Muscle layer of duodenum (tissue), 2 donors: ENCODE results near the gene ZFAND3.

ENCODE experiments used
- H3K27ac ChIP-seq: one replicate; pipeline ENCODE4 v1.7.0; 2013; ENCODE audit warnings: mild to moderate bottlenecking, low read length
- H3K27me3 ChIP-seq: one replicate; pipeline ENCODE4 v1.7.0; 2013; ENCODE audit warnings: low read depth, mild to moderate bottlenecking, control low read depth, low read length
- H3K36me3 ChIP-seq, 2 donors: one replicate each; pipeline ENCODE4 v1.7.0; 2013; ENCODE audit warnings: low read length in 2 of 2, control low read depth in 1 of 2, mild to moderate bottlenecking in 1 of 2; ENCODE audit not compliant: insufficient read depth in 2 of 2, control insufficient read depth in 1 of 2
- H3K4me1 ChIP-seq, 2 donors: one replicate each; pipeline ENCODE4 v1.7.0; 2013; ENCODE audit warnings: low read length in 2 of 2, mild to moderate bottlenecking in 2 of 2, control low read depth in 1 of 2, moderate library complexity in 1 of 2; ENCODE audit not compliant: insufficient read depth in 2 of 2, control insufficient read depth in 1 of 2
- H3K4me3 ChIP-seq, 2 donors: one replicate each; pipeline ENCODE4 v1.7.0; 2013; ENCODE audit warnings: low read length in 2 of 2, low read depth in 1 of 2, mild to moderate bottlenecking in 1 of 2
- H3K9me3 ChIP-seq, 2 donors: one replicate each; pipeline ENCODE4 v1.7.0; 2013; ENCODE audit warnings: low read length in 2 of 2, control low read depth in 1 of 2, mild to moderate bottlenecking in 1 of 2; ENCODE audit not compliant: control insufficient read depth in 1 of 2
- donor health status: healthy.

ZFAND3 gene

DNA sequence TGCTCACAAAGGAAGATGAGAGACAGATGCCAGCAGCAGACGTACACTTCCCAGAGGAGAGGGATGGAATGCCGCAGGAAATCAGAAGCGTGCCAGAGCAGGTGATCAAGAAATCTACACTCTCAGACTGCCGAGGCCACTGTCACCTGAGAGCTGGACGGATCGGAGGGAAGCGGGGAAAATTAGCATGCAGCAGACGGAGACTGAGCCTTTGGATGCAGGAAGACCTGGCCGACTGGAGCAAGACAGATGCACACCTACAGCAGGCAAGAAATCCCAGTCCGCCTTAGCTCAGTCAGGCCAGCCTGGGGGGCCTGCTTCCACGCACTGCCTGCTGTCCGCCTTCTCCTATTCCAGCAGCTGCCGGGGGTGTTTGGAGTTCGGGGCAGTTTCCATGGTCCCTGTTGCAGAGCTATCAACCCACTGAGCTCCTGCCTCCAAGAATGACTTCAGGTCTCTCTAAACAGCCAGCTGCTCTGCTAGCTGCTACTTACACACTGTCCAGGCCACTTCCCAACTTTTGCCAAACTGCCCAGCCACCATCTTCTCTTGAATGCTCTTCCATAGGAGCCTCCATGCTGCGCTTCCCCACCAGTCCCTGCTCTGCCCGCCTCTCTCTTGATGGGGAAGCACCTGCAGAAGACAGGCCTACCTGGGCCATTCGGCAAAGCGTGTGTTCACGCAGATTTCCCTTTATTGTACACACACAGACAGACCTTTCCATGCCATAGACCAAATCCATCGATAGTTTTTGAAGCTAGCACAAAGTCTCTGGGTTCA is 368.5 kb downstream of the ZFAND3 start:
- H3K4me3 ChIP-seq: no peak overlapping the region

GRCh38 chr6:38188677-38189335 is 369.3 kb downstream of the ZFAND3 start:
- H3K9me3 ChIP-seq: no peaks in the 10 kb centered on the region
- H3K27ac ChIP-seq: no peak overlapping the region
- no peaks in the 10 kb centered on the region for H3K4me1 ChIP-seq
- no peaks in the 10 kb centered on the region for H3K36me3 ChIP-seq
- H3K27me3 ChIP-seq: no peaks in the 10 kb centered on the region
- no peak overlapping the region for H3K4me3 ChIP-seq

More for the DNA sequence above, 368.5 kb downstream of the ZFAND3 start:
- H3K4me1 ChIP-seq: no peaks in the 10 kb centered on the region
- H3K27ac ChIP-seq: no peak overlapping the region
- H3K36me3 ChIP-seq: no peaks in the 10 kb centered on the region
- no peaks in the 10 kb centered on the region for H3K27me3 ChIP-seq
- H3K9me3 ChIP-seq: no peaks in the 10 kb centered on the region

- H3K36me3 ChIP-seq: no peaks in the 10 kb centered on the region
- H3K4me1 ChIP-seq: no peaks in the 10 kb centered on the region
- no peak overlapping the region for H3K4me3 ChIP-seq
- no peaks in the 10 kb centered on the region for H3K9me3 ChIP-seq
- H3K27me3 ChIP-seq: no peaks in the 10 kb centered on the region
- no peak overlapping the region for H3K27ac ChIP-seq
These were observed 371.9 kb downstream of the ZFAND3 start for GRCh38 chr6:38191418-38191817.

DNA sequence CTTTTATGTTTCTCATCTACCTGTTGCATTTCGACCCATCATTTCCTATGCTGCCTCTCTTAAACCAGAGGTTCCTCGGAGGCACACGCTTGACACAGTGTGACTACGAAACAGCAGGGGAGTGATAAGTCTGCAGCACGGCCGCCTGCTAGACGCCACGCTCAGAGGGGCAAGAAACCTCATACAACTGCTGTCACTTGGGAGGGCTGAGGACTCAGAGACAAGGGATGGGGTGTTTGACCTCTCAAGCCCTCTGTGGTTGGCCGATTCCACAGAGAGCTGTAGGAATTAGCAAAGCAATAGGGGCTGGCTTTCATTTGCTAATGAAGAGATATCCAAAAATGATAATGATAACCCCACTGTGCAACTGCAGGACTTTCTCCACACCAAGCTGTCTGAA is 372.5 kb downstream of the ZFAND3 start:
- Histone ChIP-seq H3K27me3 (no peaks in the 10 kb centered on the region), H3K4me3 (no peak overlapping the region), H3K36me3 (no peaks in the 10 kb centered on the region), H3K4me1 (no peaks in the 10 kb centered on the region), H3K9me3 (no peaks in the 10 kb centered on the region), H3K27ac (no peak overlapping the region)

DNA sequence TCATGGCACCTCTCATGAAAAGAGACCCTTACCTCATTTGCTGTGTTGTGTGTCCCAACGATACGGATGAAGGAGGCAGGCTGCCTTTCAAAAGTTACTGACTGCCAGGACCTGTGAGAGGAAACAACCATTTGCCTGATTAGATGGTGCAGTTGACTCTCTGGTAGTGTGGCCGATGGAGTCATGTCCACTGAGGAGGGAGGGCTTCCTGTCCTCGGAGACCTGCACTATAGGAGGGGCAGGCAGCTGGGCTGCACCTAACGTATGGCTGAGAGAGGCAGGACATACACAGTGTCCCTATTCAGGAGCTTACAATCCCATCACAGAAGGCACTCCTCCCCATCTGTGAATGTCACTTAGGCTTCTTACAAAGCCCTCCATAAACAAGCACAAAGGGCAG is 373.0 kb downstream of the ZFAND3 start:
- Histone ChIP-seq H3K27me3 (no peaks in the 10 kb centered on the region), H3K4me3 (no peak overlapping the region), H3K36me3 (no peaks in the 10 kb centered on the region), H3K27ac (no peak overlapping the region), H3K4me1 (no peaks in the 10 kb centered on the region), H3K9me3 (no peaks in the 10 kb centered on the region)

DNA sequence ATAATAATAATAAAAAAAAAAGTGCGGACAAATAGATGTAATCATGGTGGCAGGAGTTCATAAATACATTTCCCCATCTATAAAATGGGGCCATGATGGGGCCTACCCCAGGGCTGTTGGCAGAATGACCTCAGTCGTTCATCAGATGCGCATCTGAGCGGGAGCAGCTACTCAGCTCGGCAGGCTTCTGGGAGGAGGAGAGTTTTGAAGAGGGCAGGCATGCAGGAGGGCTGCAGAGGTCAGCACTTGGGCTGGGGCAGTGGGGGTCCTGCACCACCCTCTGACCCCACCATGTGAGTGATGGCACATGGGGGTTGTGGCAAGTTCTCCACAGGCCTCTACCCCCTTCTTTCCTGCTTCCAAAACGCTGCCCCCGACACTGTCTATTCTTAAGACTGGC is 373.5 kb downstream of the ZFAND3 start:
- Histone ChIP-seq H3K27me3 (no peaks in the 10 kb centered on the region), H3K9me3 (no peaks in the 10 kb centered on the region), H3K27ac (no peak overlapping the region), H3K36me3 (no peaks in the 10 kb centered on the region), H3K4me3 (no peak overlapping the region), H3K4me1 (no peaks in the 10 kb centered on the region)

GRCh38 chr6:38193481-38194281 is 374.2 kb downstream of the ZFAND3 start:
- no peaks in the 10 kb centered on the region for H3K36me3 ChIP-seq
- no peak overlapping the region for H3K4me3 ChIP-seq
- no peaks in the 10 kb centered on the region for H3K4me1 ChIP-seq
- no peak overlapping the region for H3K27ac ChIP-seq
- H3K27me3 ChIP-seq: no peaks in the 10 kb centered on the region
- H3K9me3 ChIP-seq: no peaks in the 10 kb centered on the region

DNA sequence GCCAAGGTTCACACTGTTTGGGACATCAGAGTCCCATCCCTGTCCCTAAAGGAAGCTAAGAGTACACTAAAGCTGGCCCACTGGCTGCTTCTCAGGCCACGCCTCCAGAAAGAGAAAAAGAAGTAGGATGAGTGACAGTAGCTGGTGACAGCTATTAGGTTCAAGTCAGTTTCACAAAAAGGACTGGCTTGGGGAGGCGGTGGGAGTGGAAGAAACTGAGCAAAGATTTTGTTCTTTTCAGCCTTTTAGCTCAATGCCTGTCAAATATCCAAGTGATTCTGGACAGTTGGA is 374.7 kb downstream of the ZFAND3 start:
- no peak overlapping the region for H3K4me3 ChIP-seq
- no peak overlapping the region for H3K27ac ChIP-seq
- no peaks in the 10 kb centered on the region for H3K4me1 ChIP-seq
- H3K27me3 ChIP-seq: no peaks in the 10 kb centered on the region
- no peaks in the 10 kb centered on the region for H3K36me3 ChIP-seq
- H3K9me3 ChIP-seq: no peaks in the 10 kb centered on the region

DNA sequence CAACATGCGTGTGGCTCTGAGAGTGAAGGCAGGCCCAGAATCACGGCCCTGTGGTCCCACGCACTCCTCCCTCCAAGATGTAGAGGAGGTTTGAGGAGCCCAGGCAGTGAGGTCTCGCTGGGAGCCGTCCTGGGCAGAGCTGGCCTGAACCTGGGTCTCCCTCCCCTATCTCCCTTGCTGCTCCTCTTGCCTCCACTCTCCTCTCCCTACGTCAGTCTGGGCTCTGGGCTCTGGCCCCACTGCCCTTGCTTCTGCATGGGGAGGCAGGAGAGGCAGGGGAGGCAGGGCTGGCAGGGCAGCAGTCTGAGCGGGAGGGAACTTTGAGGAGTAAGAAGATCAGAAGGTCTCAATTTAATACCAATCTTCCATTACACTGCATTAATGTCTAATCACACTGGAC is 375.1 kb downstream of the ZFAND3 start:
- no peak overlapping the region for H3K27ac ChIP-seq
- H3K36me3 ChIP-seq: no peaks in the 10 kb centered on the region
- no peak overlapping the region for H3K4me3 ChIP-seq
- H3K9me3 ChIP-seq: no peaks in the 10 kb centered on the region
- no peaks in the 10 kb centered on the region for H3K4me1 ChIP-seq
- H3K27me3 ChIP-seq: no peaks in the 10 kb centered on the region

- Histone ChIP-seq H3K27ac (no peak overlapping the region), H3K9me3 (no peaks in the 10 kb centered on the region), H3K36me3 (no peaks in the 10 kb centered on the region), H3K4me1 (no peaks in the 10 kb centered on the region), H3K4me3 (no peak overlapping the region), H3K27me3 (no peaks in the 10 kb centered on the region)
These were observed 375.6 kb downstream of the ZFAND3 start for GRCh38 chr6:38195113-38195635.

DNA sequence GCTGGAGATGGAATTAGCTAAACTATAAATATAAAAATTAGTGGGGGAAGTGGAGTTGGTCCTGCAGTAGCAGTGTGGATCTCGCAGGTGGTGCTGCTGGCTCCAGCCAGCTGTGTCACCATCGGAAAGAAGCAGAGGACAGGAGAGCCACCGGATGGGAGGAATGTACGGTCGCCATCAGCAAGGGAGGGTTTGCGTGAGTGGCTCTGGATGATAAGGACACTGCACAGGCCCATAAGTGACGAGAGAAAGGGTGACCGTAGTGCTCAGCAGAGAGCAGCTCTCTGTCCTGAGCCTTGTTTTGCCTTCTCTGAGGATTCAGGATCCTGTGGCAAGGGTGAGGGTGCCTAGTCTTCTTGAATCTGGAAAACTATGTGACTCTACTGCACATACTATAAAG is 378.7 kb downstream of the ZFAND3 start:
- no peak overlapping the region for H3K4me3 ChIP-seq
- H3K27ac ChIP-seq: no peak overlapping the region
- no peaks in the 10 kb centered on the region for H3K9me3 ChIP-seq
- no peaks in the 10 kb centered on the region for H3K36me3 ChIP-seq
- no peaks in the 10 kb centered on the region for H3K4me1 ChIP-seq
- H3K27me3 ChIP-seq: no peaks in the 10 kb centered on the region
